K562 (cell line): ENCODE data around the gene SMARCA1. TPM values are rescaled to one million over a fixed set of nuclear protein-coding genes. Genes with fewer than 3 reads are reported as not detected.

Experiments used
- ATAC-seq: fragments of 200-7000 bp; cut with Tn5 transposase; 3 replicates; pipeline ENCODE4 v1.9.1; 2020; ENCODE audit warnings: moderate library complexity
- BruUV-seq: library from RNA; stranded (reverse); fragments of 400-500 nt; replicated peaks from 2 replicates; lab custom pipeline; 2021; lab: Mats Ljungman, UMichigan
- CTCF ChIA-PET: fragments of 300-600 bp; formaldehyde crosslinking; extraction: SDS; loops from one replicate; lab custom pipeline; 2021; ENCODE audit warnings: low intra/inter-chr PET ratio; lab: Yijun Ruan, JAX
- POLR2A ChIA-PET: fragments of 300-600, 350-650 bp; sonication (Branson Sonifier 250); formaldehyde crosslinking; extraction: SDS; loops from one replicate; lab custom pipeline; 2021; ENCODE audit warnings: antibody characterized with exemption, inconsistent platforms; lab: Yijun Ruan, JAX
- DNase-seq, 4 experiments: peaks; one replicate each; pipeline versions ENCODE4 v3.0.0 to v3.0.0-alpha.2; 2011 to 2018; ENCODE audit warnings: low spot score in 3 of 4, mixed read lengths in 3 of 4; ENCODE audit errors: extremely low read depth in 1 of 4
- FAIRE-seq: peaks from 2 replicates; lab custom pipeline; 2011; peaks lifted over from hg19 to GRCh38; lab: Jason Lieb, UNC
- H2AFZ ChIP-seq: 2 replicates; pipeline ENCODE4 v1.6.0; 2011; ENCODE audit warnings: low read depth, low read length, control low read depth, inconsistent platforms
- H3K27ac ChIP-seq: fragments of 200-600 bp; 3 replicates; pipeline ENCODE4 v1.8.0; 2011; ENCODE audit warnings: low read depth, mild to moderate bottlenecking, control low read depth, inconsistent platforms, low read length, moderate library complexity, mixed read lengths; ENCODE audit errors: extremely low read depth
- H3K27me3 ChIP-seq, 2 experiments: fragments of 300-600 bp in 1 of 2; 2 replicates in 1 of 2; 3 replicates in 1 of 2; pipeline versions ENCODE4 v1.6.0 to v1.8.0; 2011; ENCODE audit warnings: inconsistent platforms in 2 of 2, low read length in 2 of 2, mild to moderate bottlenecking in 1 of 2, mixed read lengths in 1 of 2, moderate library complexity in 1 of 2; ENCODE audit not compliant: control insufficient read depth in 2 of 2, insufficient read depth in 2 of 2
- H3K36me3 ChIP-seq: fragments of 300-600 bp; 3 replicates; pipeline ENCODE4 v1.8.0; 2011; ENCODE audit warnings: mild to moderate bottlenecking, low read length, inconsistent platforms; ENCODE audit not compliant: control insufficient read depth, insufficient read depth
- H3K4me1 ChIP-seq, 2 experiments: fragments of 200-600 bp in 1 of 2; replicated peaks in 1 of 2; 2 replicates in 1 of 2; 3 replicates in 1 of 2; pipeline versions ENCODE4 v1.5.1 to v1.8.0; 2011; ENCODE audit warnings: inconsistent platforms in 2 of 2, low read length in 2 of 2, mild to moderate bottlenecking in 1 of 2, mixed read lengths in 1 of 2, moderate library complexity in 1 of 2; ENCODE audit not compliant: control insufficient read depth in 2 of 2, insufficient read depth in 2 of 2
- H3K4me2 ChIP-seq: 2 replicates; pipeline ENCODE4 v1.6.1; 2011; ENCODE audit warnings: low read length, control low read depth, inconsistent platforms, mixed read lengths; ENCODE audit not compliant: insufficient read depth
- H3K4me3 ChIP-seq: fragments of 200-600 bp; sonication (generic), shearing (Covaris generic); 2 replicates; pipeline ENCODE4 v1.5.1; 2016; ENCODE audit warnings: control low read depth, inconsistent platforms
- H3K79me2 ChIP-seq: fragments of 200-600 bp; 3 replicates; pipeline ENCODE4 v1.8.0; 2011; ENCODE audit warnings: low read length, inconsistent platforms; ENCODE audit not compliant: control insufficient read depth, insufficient read depth
- H3K9ac ChIP-seq, 2 experiments: 2 replicates each; pipeline versions ENCODE4 v1.6.0 to v1.6.1; 2011; ENCODE audit warnings: low read depth in 2 of 2, low read length in 2 of 2, control low read depth in 1 of 2, inconsistent platforms in 1 of 2, mild to moderate bottlenecking in 1 of 2, mixed read lengths in 1 of 2; ENCODE audit not compliant: insufficient read depth in 1 of 2
- H3K9me1 ChIP-seq: one replicate; pipeline ENCODE4 v1.6.0; 2011; ENCODE audit warnings: inconsistent platforms, mild to moderate bottlenecking, low read length, moderate library complexity; ENCODE audit not compliant: control insufficient read depth, insufficient read depth
- H3K9me3 ChIP-seq: replicated peaks from 2 replicates; pipeline ENCODE4 v1.5.1; 2011; ENCODE audit warnings: low read depth, low read length, inconsistent platforms; ENCODE audit not compliant: control insufficient read depth, insufficient read depth
- H4K20me1 ChIP-seq: replicated peaks from 2 replicates; pipeline ENCODE4 v1.6.1; 2011; ENCODE audit warnings: low read length, inconsistent platforms, mixed read lengths; ENCODE audit not compliant: control insufficient read depth, insufficient read depth
- CAMTA2 ChIP-seq: fragments of 250-450 bp; sonication (Bioruptor Pico); conservative IDR thresholded peaks from 2 replicates; pipeline ENCODE4 v1.5.1; 2022
- MXI1 ChIP-seq: IDR thresholded peaks from 2 replicates; pipeline ENCODE4 v1.6.1; 2011; ENCODE audit warnings: low read depth, mild to moderate bottlenecking, improper control_type of control experiment, low read length
- RB1 ChIP-seq: fragments of 450-650 bp; IDR thresholded peaks from 2 replicates; pipeline ENCODE4 v1.6.1; 2017; ENCODE audit warnings: low read depth, mild to moderate bottlenecking
- SMARCB1 ChIP-seq: IDR thresholded peaks from 2 replicates; pipeline ENCODE4 v1.6.1; 2011; ENCODE audit warnings: improper control_type of control experiment, low read depth; ENCODE audit not compliant: insufficient read length
- TFAM ChIP-seq: fragments of 250-450 bp; sonication (Bioruptor Pico); conservative IDR thresholded peaks from 2 replicates; pipeline ENCODE4 v1.5.0; 2021; ENCODE audit warnings: mild to moderate bottlenecking, moderate library complexity
- XRCC3 ChIP-seq: fragments of 450-650 bp; IDR thresholded peaks from 2 replicates; pipeline ENCODE4 v1.6.1; 2017; ENCODE audit warnings: mild to moderate bottlenecking, moderate library complexity
- in situ Hi-C: fragments of 300-500 bp; cut with MboI; formaldehyde crosslinking; loops from 4 replicates; pipeline ENCODE4 v1.15.0; 2018; ENCODE audit warnings: inconsistent platforms, mixed read lengths
- intact Hi-C: fragments of 100-400 bp; cut with micrococcal nuclease; formaldehyde crosslinking; loops from 2 replicates; pipeline ENCODE4 v1.14.2; 2022
- polyA plus RNA-seq, 8 experiments: library from polyadenylated mRNA; depleted of rRNA in 4 of 8; stranded (reverse) in 5 of 8; unstranded in 3 of 8; fragments of >200 nt; fragmentation: Nextera tagmentation in 2 of 8; fragmentation: Illumina TruSeq in 1 of 8; extraction: Ambion mirVana in 2 of 8; extraction: Trizol in 1 of 8; gene quantifications; 2 replicates each; pipeline versions ENCODE4 v1.2.1 to v1.2.3, GENCODE V29; 2011 to 2014; ENCODE audit warnings: inconsistent platforms in 1 of 8, missing spikeins in 1 of 8
- total RNA-seq, 7 experiments: library from RNA; depleted of rRNA in 6 of 7; stranded (reverse); fragments of >200 nt in 6 of 7; fragmentation: Illumina TruSeq in 2 of 7; extraction: Trizol in 2 of 7; gene quantifications; 2 replicates each; pipeline versions ENCODE4 v1.2.1 to v1.2.3, GENCODE V29; 2011 to 2021; ENCODE audit warnings: low replicate concordance in 1 of 7
- TF ChIP-seq, protein P1 (sequence below): sonication (generic); formaldehyde crosslinking; IDR thresholded peaks from 2 replicates; pipeline ENCODE4 v1.8.0; 2022; ENCODE audit warnings: mild to moderate bottlenecking, missing genetic modification reagents
- TF ChIP-seq, protein P2 (sequence below): fragments of 250-450 bp; sonication (Bioruptor Pico); IDR thresholded peaks from 2 replicates; pipeline ENCODE4 v1.4.0; 2020; ENCODE audit warnings: mild to moderate bottlenecking, moderate library complexity, borderline replicate concordance
- TF ChIP-seq, protein P3 (sequence below): IDR thresholded peaks from 3 replicates; pipeline ENCODE4 v1.6.1; 2011; ENCODE audit warnings: borderline replicate concordance, mild to moderate bottlenecking; ENCODE audit not compliant: insufficient read length, insufficient read depth

Gene SMARCA1
- total and polyA plus RNA-seq, 9 of the 15 experiments (the other 6 are each of a cell fraction or from before 2014, with no cell fraction given), result 0.42 to 3.0 (median 2.0) TPM

DNA sequence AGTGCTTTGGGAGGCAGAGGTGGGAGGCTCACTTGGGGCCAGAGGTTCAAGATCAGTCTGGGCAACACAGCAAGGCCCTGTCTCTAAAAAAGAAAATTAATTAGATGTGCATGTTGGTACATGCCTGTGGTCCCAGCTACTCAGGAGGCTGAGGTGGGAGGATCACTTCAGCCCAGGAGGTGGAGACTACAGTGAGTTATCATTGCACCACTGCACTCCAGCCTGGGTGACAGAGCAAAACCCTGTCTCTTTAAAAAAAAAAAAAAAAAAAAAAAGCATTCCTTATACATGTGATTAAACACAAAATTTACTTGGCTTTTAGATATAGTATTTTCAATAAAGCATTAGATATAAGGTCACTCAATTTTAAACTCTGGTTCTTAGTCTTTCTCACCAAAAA lies 34.9 kb downstream of the SMARCA1 start:
- no peaks in the 10 kb centered on the region for H3K79me2 ChIP-seq
- no peaks in the 10 kb centered on the region for H4K20me1 ChIP-seq
- ATAC-seq, result no peak
- H3K4me2 ChIP-seq, result no peak overlapping the region
- TF ChIP-seq, protein P1, sequence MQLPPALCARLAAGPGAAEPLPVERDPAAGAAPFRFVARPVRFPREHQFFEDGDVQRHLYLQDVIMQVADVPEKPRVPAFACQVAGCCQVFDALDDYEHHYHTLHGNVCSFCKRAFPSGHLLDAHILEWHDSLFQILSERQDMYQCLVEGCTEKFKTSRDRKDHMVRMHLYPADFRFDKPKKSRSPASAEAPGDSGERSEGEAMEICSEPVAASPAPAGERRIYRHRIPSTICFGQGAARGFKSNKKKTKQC (CRISPR knock-in tag), result no peak
- TF ChIP-seq TFAM (CRISPR knock-in tag), result no peak
- no peak for TF ChIP-seq XRCC3
- no peak for TF ChIP-seq SMARCB1
- TF ChIP-seq, protein P2, sequence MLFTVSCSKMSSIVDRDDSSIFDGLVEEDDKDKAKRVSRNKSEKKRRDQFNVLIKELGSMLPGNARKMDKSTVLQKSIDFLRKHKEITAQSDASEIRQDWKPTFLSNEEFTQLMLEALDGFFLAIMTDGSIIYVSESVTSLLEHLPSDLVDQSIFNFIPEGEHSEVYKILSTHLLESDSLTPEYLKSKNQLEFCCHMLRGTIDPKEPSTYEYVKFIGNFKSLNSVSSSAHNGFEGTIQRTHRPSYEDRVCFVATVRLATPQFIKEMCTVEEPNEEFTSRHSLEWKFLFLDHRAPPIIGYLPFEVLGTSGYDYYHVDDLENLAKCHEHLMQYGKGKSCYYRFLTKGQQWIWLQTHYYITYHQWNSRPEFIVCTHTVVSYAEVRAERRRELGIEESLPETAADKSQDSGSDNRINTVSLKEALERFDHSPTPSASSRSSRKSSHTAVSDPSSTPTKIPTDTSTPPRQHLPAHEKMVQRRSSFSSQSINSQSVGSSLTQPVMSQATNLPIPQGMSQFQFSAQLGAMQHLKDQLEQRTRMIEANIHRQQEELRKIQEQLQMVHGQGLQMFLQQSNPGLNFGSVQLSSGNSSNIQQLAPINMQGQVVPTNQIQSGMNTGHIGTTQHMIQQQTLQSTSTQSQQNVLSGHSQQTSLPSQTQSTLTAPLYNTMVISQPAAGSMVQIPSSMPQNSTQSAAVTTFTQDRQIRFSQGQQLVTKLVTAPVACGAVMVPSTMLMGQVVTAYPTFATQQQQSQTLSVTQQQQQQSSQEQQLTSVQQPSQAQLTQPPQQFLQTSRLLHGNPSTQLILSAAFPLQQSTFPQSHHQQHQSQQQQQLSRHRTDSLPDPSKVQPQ (CRISPR knock-in tag), result no peak
- TF ChIP-seq, protein P3, sequence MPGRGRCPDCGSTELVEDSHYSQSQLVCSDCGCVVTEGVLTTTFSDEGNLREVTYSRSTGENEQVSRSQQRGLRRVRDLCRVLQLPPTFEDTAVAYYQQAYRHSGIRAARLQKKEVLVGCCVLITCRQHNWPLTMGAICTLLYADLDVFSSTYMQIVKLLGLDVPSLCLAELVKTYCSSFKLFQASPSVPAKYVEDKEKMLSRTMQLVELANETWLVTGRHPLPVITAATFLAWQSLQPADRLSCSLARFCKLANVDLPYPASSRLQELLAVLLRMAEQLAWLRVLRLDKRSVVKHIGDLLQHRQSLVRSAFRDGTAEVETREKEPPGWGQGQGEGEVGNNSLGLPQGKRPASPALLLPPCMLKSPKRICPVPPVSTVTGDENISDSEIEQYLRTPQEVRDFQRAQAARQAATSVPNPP, result no peak
- TF ChIP-seq RB1, result no peak
- no peak for TF ChIP-seq MXI1
- no peak for TF ChIP-seq CAMTA2
- no peaks in the 10 kb centered on the region for H3K4me1 ChIP-seq
- H3K9ac ChIP-seq, result no peak overlapping the region
- no peaks in the 10 kb centered on the region for H3K27me3 ChIP-seq
- ChIA-PET CTCF (no interaction called here), POLR2A (no interaction called here)
- H3K9me3 ChIP-seq, result no peaks in the 10 kb centered on the region
- H3K9me1 ChIP-seq, result no peaks in the 10 kb centered on the region
- no peak overlapping the region for H3K4me3 ChIP-seq
- H3K36me3 ChIP-seq, result no peaks in the 10 kb centered on the region
- intact Hi-C loops, result no loop called here
- no peak overlapping the region for H2AFZ ChIP-seq
- H3K27ac ChIP-seq, result no peak overlapping the region
- DNase-seq, result no peak
- in situ Hi-C loops, result no loop called here
- no TSS peak for BruUV-seq
- FAIRE-seq, result no peak
